Bone marrow (tissue), 2 donors: ENCODE measurements around the gene ADPGK.

Experiments
- DNase-seq, 2 donors: peaks; one replicate each; lab custom pipeline; 2025; lab: John Stamatoyannopoulos, UW

The ADPGK gene

GRCh38 chr15:72790302-72790910 is 6.8 kb upstream of the ADPGK start:
- no peak for DNase-seq

- no peak for DNase-seq
Observed at GRCh38 chr15:72787526-72787925, 4.0 kb upstream of the ADPGK start.

GRCh38 chr15:72786676-72787345 is 3.3 kb upstream of the ADPGK start:
- no peak for DNase-seq

- DNase-seq = no peak
Observed at GRCh38 chr15:72786242-72786641, 2.7 kb upstream of the ADPGK start.

- DNase-seq = no peak
Observed at GRCh38 chr15:72785841-72786240, 2.3 kb upstream of the ADPGK start.

GRCh38 chr15:72785432-72785831 is 1.9 kb upstream of the ADPGK start:
- no peak for DNase-seq

GRCh38 chr15:72784456-72784876 is 908 bp upstream of the ADPGK start:
- no peak for DNase-seq

- peak; percentile 82 to 92 for DNase-seq
Observed at GRCh38 chr15:72783004-72783639, 436 bp downstream of the ADPGK start.

- no peak for DNase-seq
Observed at GRCh38 chr15:72782274-72783003, 1.1 kb downstream of the ADPGK start.

- no peak for DNase-seq
Observed at GRCh38 chr15:72781631-72782030, 1.9 kb downstream of the ADPGK start.

- DNase-seq = no peak
Observed at GRCh38 chr15:72778796-72779195, 4.8 kb downstream of the ADPGK start.

GRCh38 chr15:72774696-72775383 is 8.7 kb downstream of the ADPGK start:
- peak in 1 of 2 donors; percentile 32 for DNase-seq

- DNase-seq = no peak
Observed at GRCh38 chr15:72771329-72771725, 12.2 kb downstream of the ADPGK start.

GRCh38 chr15:72770673-72771328 is 12.8 kb downstream of the ADPGK start:
- no peak for DNase-seq

- DNase-seq = no peak
Observed at GRCh38 chr15:72766780-72767179, 16.8 kb downstream of the ADPGK start.

- DNase-seq = no peak
Observed at GRCh38 chr15:72766025-72766424, 17.5 kb downstream of the ADPGK start.

GRCh38 chr15:72764656-72765055 is 18.9 kb downstream of the ADPGK start:
- DNase-seq = no peak

GRCh38 chr15:72760590-72761260 is 22.8 kb downstream of the ADPGK start:
- no peak for DNase-seq

GRCh38 chr15:72758182-72758581 is 25.4 kb downstream of the ADPGK start:
- no peak for DNase-seq

GRCh38 chr15:72754096-72754495 is 29.5 kb downstream of the ADPGK start:
- DNase-seq = no peak
